ENCODE measurements around the gene GPS1. TPM values are rescaled to one million over a fixed set of nuclear protein-coding genes. Genes with fewer than 3 reads are reported as not detected.
A peak's percentile ranks its signal among the peaks of the same experiment; 100 is the strongest.

The GPS1 gene
- total and polyA plus RNA-seq, 10 of the 15 experiments (the other 5 are each of a cell fraction or from before 2014, with no cell fraction given), result 2.2 to 146 (median 77.7) TPM

DNA sequence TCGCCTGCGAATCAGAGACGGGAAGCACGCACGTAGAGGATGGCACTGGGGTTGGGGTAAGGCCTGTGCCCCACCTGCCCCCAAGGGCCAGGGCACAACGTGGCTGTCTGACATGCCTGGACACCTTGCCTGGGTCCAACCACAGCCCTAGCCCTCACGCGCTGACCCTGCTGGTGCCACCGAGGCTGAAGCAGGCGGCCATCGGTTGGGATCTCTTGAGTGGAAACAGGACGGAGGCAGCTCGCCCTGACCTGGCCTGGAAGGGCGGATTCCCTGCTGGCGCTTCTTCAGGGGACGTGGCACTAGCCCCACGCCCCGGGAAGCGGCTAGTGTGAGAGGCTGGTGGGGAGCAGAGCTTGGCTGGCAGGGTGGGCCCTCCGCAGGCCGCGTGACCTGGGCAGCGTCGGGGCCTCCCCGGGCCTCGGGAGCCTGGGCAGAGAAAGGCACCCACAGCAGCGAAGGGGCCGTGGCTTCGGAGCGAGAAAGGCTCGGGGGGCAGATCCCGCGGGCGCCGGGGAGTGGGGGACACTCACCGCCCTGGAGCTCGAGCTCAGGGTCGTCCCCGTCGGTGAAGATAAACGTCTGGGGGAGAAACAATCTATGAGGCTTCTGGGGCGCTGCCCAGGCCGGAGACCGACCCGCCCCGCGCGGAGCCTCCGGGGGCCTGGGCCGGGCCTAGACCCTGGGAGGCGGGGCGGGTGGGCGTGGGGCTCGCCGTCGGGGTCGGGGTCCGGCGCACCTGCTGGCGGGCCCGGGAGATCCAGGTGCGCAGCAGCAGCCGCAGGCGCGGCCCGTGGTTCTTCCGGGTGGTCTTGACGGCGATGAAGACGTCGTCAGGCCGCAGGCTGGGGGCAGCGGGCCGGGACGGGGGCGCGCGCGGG is 697 bp upstream of the GPS1 start:
- ChIA-PET CTCF (interaction anchor here (0.6 to 1.7 kb wide), 4 partner anchors 12 to 282 kb away, joined by 3 to 7 read pairs (median 4); partner anchors contain the start of gene DCXR), SMC1A (ENCODE audit: uncharacterized antibody, unreplicated experiment) (interaction anchor here (1.2 kb wide), 1 partner anchor 28 kb away, joined by 4 read pairs; the partner anchor contains the start of genes CENPX and LRRC45), RAD21 (ENCODE audit: unreplicated experiment) (interaction anchor here (1.3 kb wide), 1 partner anchor 13 kb away, joined by 4 read pairs; the partner anchor contains the start of gene DCXR), POLR2A (interaction anchor here (1.3 to 1.5 kb wide), 2 partner anchors 21 to 28 kb away, joined by 3 read pairs; partner anchors contain the start of genes CENPX and LRRC45)
- no peaks in the 10 kb centered on the region for H3K9me3 ChIP-seq (replicated peaks; ENCODE audit: control insufficient read depth, insufficient read depth, low read length)
- ATAC-seq (peak; percentile 22), DNase-seq (ENCODE audit: low read depth, low spot score) (no peak), FAIRE-seq (no peak)
- intact Hi-C loops (cut with micrococcal nuclease; ENCODE audit: unreplicated experiment), result loop anchor here (5.0 kb wide), 1 partner anchor 46 kb away; the partner anchor contains the start of gene FASN
- peak overlapping the region; percentile 47; the same call in 1 of the 2 replicates for H3K9ac ChIP-seq (ENCODE audit: control insufficient read depth, insufficient read depth, low read length)
- peaks cover 14% of the 10 kb centered on the region for H3K79me2 ChIP-seq (ENCODE audit: control insufficient read depth, insufficient read depth, low read length)
- BruUV-seq (replicated peaks), result no TSS peak
- peak overlapping the region; percentile 34 for H2AFZ ChIP-seq (ENCODE audit: control insufficient read depth, low read depth, low read length)
- no peak overlapping the region for H3K27ac ChIP-seq (ENCODE audit: control insufficient read depth, insufficient read depth)
- in situ Hi-C loops (cut with MboI), result no loop called here
- H3K27me3 ChIP-seq (replicated peaks in 1 of 2; ENCODE audit: control insufficient read depth in 2 of 2, insufficient read depth in 2 of 2, low read length in 1 of 2), result no peaks in the 10 kb centered on the region
- H3K36me3 ChIP-seq (ENCODE audit: control insufficient read depth in 2 of 2, insufficient read depth in 2 of 2, low read length in 1 of 2), result peaks cover 0 to 7% of the 10 kb centered on the region in 2 experiments; a peak in 3 of 4 replicates
- WGBS (ENCODE audit: insufficient coverage, insufficient replicate concordance, low lambda C conversion rate, missing lambda C conversion rate), result 50% methylated on average over 36 of the region's 79 CpGs
- H3K4me2 ChIP-seq (ENCODE audit: control insufficient read depth, insufficient read depth), result peak overlapping the region; percentile 90
- peak overlapping the region; percentile 71 for H3K4me3 ChIP-seq
- TF ChIP-seq MLLT1 (IDR thresholded peaks at IDR 0.05) (peak; percentile 71; the same call in 1 of the 2 replicates), HDGF (IDR thresholded peaks at IDR 0.05) (0 out of 2 replicates have a peak, but pooled peaks have one; percentile 17), CHD2 (IDR thresholded peaks at IDR 0.05; ENCODE audit: borderline replicate concordance, low read depth, low read length) (no peak), SMAD5 (IDR thresholded peaks at IDR 0.05; ENCODE audit: low read depth) (no peak), SIX5 (IDR thresholded peaks at IDR 0.05; ENCODE audit: low read depth, low read length, severe bottlenecking) (no peak), E2F4 (IDR thresholded peaks at IDR 0.05; ENCODE audit: low read depth, low read length) (no peak)
- no peaks in the 10 kb centered on the region for H4K20me1 ChIP-seq (ENCODE audit: control insufficient read depth, insufficient read depth)
- H3K4me1 ChIP-seq (ENCODE audit: control insufficient read depth, insufficient read depth, low read length), result peaks cover 4% of the 10 kb centered on the region
